GM21515 (cell line): Measurements from ENCODE around the gene KCTD6.
"Not testable (repeated sequence)": the region's sequence is repeated elsewhere in the genome, so short reads cannot be mapped to it uniquely, and the experiment has no call there.

ENCODE experiments used
- ATAC-seq: cut with Tn5 transposase; IDR thresholded peaks from one replicate; pipeline ENCODE4 v1.9.1; 2021; ENCODE audit not compliant: unreplicated experiment

Gene KCTD6

DNA sequence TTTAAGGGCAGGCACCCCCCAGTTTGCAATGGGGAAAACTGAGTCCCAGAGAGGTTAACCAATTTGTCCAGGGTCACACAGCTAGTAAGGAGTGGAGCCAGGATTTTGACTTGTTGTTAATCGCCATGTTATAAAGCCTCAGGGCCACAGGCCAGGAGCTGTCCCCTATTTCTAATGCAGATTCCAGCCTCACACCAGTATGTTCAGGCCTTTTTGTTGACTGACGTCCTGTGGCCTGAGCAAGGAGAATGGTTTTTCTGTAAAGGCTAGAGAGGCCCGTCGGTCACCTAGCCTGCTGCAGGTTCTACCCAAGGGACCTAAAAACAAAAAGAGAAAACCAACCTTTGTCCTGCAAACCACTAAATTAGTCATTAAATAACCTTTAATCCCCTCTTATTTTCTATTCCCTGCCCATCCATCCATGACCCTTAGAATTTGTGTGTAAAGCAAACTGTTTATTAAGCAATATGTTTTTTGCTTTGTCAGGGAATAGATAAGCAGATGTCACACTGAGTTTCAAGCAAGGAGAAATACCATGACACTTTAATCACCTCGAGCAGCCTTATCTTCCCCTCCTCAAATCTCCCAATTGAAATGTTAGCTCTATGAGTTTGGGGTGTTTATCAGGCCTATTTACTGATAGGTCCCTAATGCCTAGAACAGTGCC lies 31.0 kb downstream of the KCTD6 start:
- ATAC-seq: no peak

DNA sequence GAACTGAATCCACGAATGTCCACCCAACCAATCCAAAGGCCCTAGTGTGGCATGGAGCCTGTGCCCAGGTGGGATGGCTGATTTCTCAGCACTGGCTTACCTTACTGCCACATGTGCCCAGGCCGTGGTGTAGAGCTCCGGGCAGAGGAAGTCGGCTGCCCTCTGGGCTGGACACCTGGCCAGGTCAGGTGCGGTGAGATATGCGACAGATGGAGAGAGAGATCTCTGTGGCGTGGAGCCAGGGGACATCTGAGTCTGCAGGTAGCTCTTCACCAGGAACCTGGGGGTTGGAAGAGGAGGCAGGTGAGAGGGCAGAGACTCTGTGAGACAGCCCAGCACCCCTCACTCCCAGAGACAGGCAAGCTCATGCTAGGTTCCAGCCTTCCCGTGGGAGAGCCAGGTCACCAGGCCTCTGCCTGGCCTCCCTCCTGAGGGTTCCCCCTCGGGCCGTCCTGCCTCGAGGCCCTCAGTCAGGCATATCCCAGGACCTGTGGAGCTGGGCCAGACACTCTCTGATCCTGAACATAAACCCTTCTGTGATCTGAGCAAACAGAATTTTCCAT lies 32.5 kb downstream of the KCTD6 start:
- no peak for ATAC-seq

DNA sequence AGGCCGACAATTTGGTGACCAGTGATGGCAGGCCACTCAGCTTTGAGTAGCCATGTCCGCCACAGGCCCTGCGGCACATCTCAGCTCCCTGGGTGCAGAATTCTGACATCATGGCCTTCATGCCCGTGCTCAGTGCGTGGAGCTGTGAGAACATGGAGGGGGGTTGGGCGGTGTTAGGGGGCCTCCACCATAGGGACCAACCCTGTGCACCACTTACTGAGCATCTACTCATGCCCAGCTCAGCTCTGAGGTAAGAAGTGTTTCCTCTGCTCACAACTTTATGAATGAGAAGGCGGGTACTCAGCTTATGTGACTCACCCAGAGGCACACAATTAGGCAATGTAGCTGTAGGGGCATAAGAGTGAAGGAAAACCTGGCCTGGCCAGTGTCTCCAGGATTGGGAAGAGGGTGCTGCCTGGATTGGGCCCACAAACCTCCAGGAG lies 34.6 kb downstream of the KCTD6 start:
- ATAC-seq: no peak

- not testable (repeated sequence) for ATAC-seq
Observed at GRCh38 chr3:58527440-58527839, 35.5 kb downstream of the KCTD6 start.

DNA sequence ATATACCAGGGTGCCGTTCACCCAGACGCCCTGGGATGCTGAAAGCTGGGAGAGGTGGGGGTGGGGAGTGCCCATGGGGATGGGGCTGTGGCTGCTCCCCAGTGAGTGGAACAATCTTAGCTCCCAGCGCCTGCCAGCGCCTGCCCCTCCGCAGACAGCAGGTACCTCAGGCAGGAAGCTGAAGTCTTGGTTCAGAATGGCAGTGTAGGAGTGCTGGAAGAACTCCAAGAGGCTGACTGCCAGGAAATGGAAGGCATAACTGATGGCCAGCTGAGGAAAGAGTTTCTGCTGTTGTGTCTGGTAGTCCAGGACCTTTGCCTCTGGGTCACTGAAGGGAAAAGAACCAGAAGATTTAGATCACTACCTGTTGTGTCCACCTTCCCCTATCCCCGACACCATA lies 36.7 kb downstream of the KCTD6 start:
- no peak for ATAC-seq

DNA sequence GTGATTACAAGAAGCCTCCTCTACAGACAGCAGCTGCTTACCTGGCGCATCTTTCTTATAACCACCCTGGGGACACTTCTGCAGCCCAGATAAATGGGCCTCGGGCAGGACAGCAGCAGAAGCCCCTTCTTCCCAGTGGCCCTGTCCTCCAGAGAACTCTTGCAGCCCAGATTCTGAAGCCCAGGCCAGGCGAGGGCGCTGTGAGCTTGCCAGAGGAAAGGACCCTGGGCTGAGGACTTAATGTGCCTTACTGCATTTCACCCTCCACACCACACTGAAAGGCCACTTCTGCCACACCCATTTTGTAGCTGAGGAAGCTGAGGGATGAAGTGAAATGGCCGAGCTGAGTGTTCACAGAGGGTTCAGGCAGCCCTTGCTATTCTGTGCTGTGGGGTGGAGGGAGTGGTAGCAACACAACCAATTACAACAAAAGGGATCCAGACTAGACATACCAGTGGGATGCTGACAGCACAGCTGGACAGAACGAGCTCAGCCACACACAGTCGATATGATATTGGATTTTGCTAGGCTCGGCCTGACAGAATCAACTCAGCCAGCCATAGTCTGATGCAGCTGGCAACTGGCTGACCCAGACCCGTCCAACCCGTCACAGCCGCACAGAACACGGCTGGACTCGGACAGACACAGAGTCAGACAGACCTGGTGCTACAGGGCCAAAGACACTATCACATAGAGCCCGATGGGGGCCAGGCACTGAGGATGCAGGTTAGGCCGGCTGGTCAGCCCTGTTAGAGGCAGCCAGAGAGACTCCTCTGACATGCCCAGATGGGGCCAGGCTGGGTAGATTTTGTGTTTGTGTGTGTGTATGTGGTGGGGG lies 37.8 kb downstream of the KCTD6 start:
- ATAC-seq: no peak

DNA sequence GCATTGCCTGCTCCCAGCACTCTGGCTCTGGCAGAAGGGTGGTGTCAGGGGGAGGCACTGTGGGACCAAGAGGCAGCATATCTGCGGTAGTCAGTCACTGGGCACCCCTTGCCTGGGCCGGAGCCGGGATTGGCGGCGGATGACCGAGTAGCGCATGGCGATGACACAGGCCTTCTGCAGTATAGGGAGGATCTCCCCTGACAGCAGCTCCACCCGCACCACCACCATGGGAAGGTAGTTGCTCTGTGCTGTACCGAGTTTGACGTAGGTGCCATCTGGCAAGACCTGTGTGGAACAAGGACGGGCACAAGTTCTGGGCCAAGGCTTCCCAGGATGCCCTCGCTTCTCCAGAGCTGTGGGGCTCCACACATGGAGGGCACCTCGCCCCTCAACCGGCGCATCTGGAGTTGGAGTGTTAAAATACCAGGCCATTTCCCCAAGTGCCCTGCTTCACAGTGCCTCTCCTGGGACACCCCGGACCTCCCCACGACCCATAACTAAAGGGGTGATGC lies 38.5 kb downstream of the KCTD6 start:
- no peak for ATAC-seq

GRCh38 chr3:58531555-58531954 lies 39.7 kb downstream of the KCTD6 start:
- no peak for ATAC-seq

GRCh38 chr3:58531956-58532355 lies 40.1 kb downstream of the KCTD6 start:
- ATAC-seq: no peak

- ATAC-seq: peak; percentile 85
Observed at GRCh38 chr3:58532794-58533220, 40.9 kb downstream of the KCTD6 start.

DNA sequence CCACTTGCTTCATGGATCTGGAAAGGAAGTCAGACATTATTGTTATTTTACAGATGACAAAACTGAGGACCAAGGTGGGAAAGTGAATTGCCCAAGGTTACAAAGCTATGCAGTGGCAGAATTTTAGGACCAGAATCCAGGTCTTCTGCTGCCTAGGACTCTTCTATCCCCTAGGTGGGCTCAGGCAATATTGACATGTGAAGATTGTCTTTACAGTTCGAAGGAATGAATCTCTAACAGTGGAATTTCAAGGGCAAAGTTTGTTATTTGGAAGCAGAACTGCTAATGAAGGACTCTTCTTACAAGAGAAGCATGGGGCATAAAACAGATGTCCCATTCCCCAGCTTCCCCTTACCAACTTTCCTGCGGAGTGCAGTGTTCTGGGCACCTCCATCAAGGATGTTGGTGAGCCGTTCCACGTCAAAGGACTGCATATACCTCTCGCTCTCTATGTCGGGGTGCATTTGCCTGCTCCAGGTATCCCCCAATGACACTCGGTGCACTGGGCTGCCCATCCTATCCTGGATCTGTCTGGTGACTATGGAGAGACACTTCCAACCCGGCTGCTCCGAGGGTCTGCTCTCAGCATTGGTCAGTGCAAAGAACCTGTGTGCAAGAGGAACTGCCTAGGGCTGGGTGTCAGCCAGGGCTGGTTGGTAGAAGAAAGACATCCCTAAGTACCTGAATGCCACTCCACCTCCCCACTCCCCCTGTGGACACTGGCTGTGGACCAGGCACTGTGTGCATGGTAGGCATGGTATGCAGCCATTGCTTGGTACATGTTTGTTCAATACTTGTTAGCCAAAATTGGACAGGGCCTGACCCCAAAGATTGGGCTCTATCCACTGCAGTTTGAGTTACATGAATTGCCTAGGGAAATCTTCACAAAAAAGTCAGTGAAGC lies 42.9 kb downstream of the KCTD6 start:
- no peak for ATAC-seq

GRCh38 chr3:58535531-58536500 lies 43.9 kb downstream of the KCTD6 start:
- no peak for ATAC-seq

DNA sequence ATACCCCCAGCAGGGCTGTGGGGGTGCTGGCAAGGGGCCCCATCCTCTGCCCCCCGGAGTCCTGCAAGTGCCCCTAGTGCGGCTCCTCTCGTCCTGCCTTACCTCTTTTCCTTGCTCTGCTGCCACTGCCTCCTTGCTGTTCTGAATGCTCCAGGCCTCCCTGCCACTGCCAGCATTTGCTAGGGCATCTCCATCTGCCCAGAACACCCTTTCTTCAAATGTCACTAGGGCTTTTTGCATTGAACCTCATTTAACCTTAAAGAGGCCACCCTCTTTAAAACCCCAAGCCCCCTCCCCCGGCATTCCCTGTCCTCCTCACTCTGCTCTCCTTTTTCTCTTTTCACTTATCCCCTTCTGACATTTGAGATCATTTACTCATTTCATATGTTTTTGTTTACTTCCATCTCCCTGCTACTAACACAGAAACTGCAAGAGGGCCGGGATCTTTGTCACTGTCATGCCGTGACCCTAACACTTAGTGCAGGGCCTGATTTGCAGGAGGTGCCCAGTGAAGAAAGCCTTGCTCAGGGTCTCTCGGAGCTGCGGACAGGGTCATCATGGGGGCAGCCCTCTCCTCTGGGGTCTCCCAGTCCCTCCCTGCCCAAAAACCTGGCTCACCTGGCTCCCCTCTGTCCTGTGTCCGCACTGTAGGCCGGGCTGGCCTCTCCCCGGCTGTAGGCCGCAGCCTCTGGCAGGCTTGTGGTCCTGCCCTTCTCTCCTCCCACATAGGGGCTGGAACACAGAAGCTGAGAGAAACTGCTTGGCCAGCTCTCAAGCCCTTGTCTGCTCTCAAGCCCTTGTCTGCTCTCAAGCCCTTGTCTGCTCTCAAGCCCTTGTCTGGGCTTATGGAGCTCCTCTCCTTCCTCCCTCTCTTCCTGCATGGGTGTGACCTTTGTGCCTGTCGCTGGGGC lies 44.9 kb downstream of the KCTD6 start, which contains the start of gene ACOX2:
Gene ACOX2, minus strand, starts transcription at position 690 of the 911 bp plus-strand sequence. CDS start 2,084 bp downstream, outside the sequence.
- ATAC-seq: no peak

DNA sequence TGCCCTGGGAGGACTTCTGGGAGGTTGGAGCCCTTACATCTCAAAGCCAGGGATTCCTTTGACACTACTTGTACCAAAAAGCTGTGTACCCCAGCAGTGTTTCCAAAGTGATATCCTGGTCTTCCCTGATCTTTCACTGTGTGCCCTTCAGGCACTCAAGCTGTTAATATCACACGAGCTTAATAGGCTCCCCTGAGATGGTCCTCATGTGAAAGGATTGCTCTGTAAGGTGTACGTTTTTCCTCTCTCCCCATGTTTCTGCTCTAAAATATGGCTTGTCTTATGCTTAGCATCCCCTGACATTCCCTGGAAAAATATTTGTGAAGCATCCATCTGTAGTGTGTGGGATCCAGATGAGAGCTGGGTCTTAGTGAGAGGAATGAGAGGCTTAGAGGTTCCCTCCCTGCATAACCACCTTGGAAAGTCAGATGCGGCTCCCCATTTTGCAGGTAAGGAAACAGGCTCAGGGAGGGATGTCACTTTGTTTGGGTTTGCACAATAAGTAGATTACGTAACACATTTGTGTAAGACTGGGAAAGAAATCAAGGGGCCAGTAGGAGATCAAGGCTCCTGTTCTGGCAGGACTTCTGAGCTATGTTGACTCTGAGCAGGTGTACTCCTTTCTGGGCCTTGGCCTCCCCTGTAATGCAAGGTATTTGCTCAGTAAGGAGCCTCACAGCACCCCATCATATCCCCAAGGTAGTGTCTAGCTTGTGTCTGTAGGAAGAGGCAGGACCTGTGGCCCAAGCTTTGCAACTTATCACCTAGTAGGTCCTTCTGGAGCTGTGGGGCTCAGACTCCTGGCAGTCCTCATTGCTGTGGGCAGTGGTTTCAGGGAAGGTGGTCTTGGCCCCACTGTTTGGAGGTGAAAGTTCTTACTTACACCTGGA lies 45.8 kb downstream of the KCTD6 start:
- ATAC-seq: no peak

DNA sequence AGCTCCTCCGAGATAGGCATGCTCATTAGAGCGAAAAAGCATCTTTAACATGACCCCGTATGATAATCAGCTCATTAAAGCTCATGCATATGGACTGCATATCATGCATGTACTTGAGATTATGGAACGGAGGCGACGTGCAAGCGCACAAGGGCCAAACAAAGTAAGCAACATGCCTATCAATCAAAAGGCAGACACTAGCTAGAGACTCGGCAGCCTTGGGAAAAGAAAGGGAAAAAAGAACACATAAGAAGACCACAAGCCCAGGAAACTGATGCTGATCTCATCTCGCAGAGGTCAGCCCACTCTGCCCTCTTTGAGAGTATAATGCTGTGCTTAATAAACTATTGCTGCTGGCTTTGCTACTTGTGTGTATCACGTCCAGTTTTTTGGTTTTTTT lies 47.7 kb downstream of the KCTD6 start:
- ATAC-seq: no peak

- ATAC-seq: no peak
Observed at GRCh38 chr3:58540176-58540858, 48.4 kb downstream of the KCTD6 start.

DNA sequence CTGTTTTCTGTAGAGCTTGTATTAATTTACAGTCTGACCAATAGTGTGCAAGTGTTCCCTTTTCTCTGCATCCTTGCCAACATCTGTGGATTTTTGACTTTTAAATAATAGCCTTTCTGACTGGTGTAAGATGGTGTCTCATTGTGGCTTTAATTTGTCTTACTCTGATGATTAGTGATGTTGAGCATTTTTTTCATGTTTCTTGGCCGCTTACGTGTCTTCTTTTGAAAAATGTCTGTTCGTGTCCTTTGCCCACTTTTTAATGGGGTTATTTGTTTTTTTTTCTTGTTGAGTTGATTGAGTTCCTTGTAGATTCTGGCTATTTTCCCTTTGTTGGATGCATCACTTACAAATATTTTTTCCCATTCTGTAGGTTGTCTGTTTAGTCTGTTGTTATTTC lies 52.6 kb downstream of the KCTD6 start:
- ATAC-seq: no peak
